ENCODE results near the gene ORAI3. TPM values are rescaled to one million over a fixed set of nuclear protein-coding genes. Genes with fewer than 3 reads are reported as not detected.
A peak's percentile ranks its signal among the peaks of the same experiment; 100 is the strongest.

Gene ORAI3
- total and polyA plus RNA-seq, 2 of the 13 experiments (the other 11 are each of a cell fraction or from before 2014, with no cell fraction given) = 11.4 to 32.0 TPM

- TF ChIP-seq, protein P1, sequence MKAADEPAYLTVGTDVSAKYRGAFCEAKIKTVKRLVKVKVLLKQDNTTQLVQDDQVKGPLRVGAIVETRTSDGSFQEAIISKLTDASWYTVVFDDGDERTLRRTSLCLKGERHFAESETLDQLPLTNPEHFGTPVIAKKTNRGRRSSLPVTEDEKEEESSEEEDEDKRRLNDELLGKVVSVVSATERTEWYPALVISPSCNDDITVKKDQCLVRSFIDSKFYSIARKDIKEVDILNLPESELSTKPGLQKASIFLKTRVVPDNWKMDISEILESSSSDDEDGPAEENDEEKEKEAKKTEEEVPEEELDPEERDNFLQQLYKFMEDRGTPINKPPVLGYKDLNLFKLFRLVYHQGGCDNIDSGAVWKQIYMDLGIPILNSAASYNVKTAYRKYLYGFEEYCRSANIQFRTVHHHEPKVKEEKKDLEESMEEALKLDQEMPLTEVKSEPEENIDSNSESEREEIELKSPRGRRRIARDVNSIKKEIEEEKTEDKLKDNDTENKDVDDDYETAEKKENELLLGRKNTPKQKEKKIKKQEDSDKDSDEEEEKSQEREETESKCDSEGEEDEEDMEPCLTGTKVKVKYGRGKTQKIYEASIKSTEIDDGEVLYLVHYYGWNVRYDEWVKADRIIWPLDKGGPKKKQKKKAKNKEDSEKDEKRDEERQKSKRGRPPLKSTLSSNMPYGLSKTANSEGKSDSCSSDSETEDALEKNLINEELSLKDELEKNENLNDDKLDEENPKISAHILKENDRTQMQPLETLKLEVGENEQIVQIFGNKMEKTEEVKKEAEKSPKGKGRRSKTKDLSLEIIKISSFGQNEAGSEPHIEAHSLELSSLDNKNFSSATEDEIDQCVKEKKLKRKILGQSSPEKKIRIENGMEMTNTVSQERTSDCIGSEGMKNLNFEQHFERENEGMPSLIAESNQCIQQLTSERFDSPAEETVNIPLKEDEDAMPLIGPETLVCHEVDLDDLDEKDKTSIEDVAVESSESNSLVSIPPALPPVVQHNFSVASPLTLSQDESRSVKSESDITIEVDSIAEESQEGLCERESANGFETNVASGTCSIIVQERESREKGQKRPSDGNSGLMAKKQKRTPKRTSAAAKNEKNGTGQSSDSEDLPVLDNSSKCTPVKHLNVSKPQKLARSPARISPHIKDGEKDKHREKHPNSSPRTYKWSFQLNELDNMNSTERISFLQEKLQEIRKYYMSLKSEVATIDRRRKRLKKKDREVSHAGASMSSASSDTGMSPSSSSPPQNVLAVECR (CRISPR knock-in tag; IDR thresholded peaks at IDR 0.05; ENCODE audit: borderline replicate concordance) = peak; percentile 79; the same call in 1 of the 2 replicates
- TF ChIP-seq AGO1 (IDR thresholded peaks at IDR 0.05; ENCODE audit: low read depth, low read length, poor library complexity, severe bottlenecking) = peak; percentile 79
- TF ChIP-seq TSC22D2 (CRISPR knock-in tag; IDR thresholded peaks at IDR 0.05; ENCODE audit: borderline replicate concordance) = no peak
- peak; percentile 20; the same call in 1 of the 2 replicates for TF ChIP-seq IRF2 (CRISPR knock-in tag; IDR thresholded peaks at IDR 0.05)
- TF ChIP-seq, protein P2, sequence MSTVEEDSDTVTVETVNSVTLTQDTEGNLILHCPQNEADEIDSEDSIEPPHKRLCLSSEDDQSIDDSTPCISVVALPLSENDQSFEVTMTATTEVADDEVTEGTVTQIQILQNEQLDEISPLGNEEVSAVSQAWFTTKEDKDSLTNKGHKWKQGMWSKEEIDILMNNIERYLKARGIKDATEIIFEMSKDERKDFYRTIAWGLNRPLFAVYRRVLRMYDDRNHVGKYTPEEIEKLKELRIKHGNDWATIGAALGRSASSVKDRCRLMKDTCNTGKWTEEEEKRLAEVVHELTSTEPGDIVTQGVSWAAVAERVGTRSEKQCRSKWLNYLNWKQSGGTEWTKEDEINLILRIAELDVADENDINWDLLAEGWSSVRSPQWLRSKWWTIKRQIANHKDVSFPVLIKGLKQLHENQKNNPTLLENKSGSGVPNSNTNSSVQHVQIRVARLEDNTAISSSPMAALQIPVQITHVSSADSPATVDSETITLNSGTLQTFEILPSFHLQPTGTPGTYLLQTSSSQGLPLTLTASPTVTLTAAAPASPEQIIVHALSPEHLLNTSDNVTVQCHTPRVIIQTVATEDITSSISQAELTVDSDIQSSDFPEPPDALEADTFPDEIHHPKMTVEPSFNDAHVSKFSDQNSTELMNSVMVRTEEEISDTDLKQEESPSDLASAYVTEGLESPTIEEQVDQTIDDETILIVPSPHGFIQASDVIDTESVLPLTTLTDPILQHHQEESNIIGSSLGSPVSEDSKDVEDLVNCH (CRISPR knock-in tag; IDR thresholded peaks at IDR 0.05) = no peak
- no peak for TF ChIP-seq ZNF850 (CRISPR knock-in tag; conservative IDR thresholded peaks at IDR 0.05)
- TF ChIP-seq CCDC6 (CRISPR knock-in tag; IDR thresholded peaks at IDR 0.05) = no peak
- TF ChIP-seq MLXIP (CRISPR knock-in tag; IDR thresholded peaks at IDR 0.05; ENCODE audit: borderline replicate concordance) = no peak
- TF ChIP-seq SALL1 (CRISPR knock-in tag; IDR thresholded peaks at IDR 0.05) = peak; percentile 75
- TF ChIP-seq, protein P3, sequence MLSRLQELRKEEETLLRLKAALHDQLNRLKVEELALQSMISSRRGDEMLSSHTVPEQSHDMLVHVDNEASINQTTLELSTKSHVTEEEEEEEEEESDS (CRISPR knock-in tag; IDR thresholded peaks at IDR 0.05; ENCODE audit: borderline replicate concordance) = no peak; the same call in 1 of the 2 replicates
- TF ChIP-seq ARNT (IDR thresholded peaks at IDR 0.05) = no peak
- TF ChIP-seq ZNF75D (CRISPR knock-in tag; IDR thresholded peaks at IDR 0.05; ENCODE audit: borderline replicate concordance) = no peak
- TF ChIP-seq, protein P4, sequence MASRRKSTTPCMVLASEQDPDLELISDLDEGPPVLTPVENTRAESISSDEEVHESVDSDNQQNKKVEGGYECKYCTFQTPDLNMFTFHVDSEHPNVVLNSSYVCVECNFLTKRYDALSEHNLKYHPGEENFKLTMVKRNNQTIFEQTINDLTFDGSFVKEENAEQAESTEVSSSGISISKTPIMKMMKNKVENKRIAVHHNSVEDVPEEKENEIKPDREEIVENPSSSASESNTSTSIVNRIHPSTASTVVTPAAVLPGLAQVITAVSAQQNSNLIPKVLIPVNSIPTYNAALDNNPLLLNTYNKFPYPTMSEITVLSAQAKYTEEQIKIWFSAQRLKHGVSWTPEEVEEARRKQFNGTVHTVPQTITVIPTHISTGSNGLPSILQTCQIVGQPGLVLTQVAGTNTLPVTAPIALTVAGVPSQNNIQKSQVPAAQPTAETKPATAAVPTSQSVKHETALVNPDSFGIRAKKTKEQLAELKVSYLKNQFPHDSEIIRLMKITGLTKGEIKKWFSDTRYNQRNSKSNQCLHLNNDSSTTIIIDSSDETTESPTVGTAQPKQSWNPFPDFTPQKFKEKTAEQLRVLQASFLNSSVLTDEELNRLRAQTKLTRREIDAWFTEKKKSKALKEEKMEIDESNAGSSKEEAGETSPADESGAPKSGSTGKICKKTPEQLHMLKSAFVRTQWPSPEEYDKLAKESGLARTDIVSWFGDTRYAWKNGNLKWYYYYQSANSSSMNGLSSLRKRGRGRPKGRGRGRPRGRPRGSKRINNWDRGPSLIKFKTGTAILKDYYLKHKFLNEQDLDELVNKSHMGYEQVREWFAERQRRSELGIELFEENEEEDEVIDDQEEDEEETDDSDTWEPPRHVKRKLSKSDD (CRISPR knock-in tag; IDR thresholded peaks at IDR 0.05; ENCODE audit: low read depth) = no peak
- TF ChIP-seq SIN3A (IDR thresholded peaks at IDR 0.05; ENCODE audit: borderline replicate concordance, low read depth, low read length) = no peak; the same call in 1 of the 2 replicates
- no peak for TF ChIP-seq CEBPG (CRISPR knock-in tag; IDR thresholded peaks at IDR 0.05)
These were observed 7.1 kb upstream of the ORAI3 start (continued) for GRCh38 chr16:30941600-30942425.
